DLD1 (cell line): ENCODE measurements around the gene COL2A1.
"Not testable (repeated sequence)": the region's sequence is repeated elsewhere in the genome, so short reads cannot be mapped to it uniquely, and the experiment has no call there.

Source experiments
- in situ Hi-C: cut with HindIII; loops from 2 replicates; pipeline ENCODE4 v1.10.0; 2017; ENCODE audit warnings: low sequenced_read_pairs

COL2A1 gene

DNA sequence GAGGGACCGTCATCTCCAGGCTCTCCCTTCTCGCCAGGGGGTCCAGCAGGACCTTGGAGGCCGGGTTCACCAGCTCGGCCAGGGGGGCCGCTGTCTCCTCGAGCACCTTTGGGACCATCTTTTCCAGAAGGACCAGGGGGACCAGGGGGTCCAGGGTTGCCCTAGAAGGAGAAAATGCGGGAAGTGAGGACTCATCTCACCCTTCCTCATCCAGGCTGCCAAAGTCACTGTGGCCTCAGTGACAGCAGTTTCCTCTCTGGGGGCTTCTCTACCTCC, 25.7 kb downstream of the COL2A1 start:
- in situ Hi-C loops = no loop called here

DNA sequence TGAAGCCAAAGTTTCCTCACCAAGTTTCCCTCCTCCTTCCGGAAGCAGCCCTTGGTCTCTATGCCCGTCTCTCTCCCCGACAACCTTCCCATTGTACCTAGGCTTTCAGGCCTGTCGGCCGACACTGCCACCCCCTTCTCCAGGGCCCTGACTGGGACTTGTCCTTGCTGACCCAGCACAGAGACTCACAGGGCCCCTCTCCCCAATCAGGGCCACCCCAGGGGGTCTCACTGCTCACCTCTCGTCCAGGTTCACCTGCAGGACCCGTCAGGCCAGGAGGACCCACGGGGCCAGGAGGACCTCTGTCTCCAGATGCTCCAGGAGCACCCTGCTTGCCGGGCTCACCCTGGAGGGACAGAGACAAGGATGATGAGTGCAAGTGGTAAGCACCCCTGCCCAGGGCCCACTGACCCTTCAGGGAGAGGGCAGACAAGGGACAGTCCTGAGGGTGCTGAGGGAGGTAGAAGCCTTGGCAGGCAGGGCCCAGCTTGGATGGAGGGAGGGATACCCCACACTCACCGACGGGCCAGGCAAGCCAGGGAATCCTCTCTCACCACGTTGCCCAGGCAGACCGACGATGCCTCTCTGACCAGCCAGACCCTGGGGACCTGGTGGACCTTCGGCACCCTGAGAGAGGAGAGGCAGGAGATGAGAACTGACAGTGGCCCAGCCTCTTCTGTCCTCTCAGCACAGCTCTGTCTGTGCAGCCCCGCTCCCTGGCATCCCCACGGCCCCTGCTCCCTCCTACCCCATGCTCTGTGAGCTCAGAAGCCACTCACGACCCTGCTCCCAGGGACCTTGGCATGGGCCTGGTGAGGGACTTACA, 26.3 kb downstream of the COL2A1 start:
- in situ Hi-C loops = no loop called here

DNA sequence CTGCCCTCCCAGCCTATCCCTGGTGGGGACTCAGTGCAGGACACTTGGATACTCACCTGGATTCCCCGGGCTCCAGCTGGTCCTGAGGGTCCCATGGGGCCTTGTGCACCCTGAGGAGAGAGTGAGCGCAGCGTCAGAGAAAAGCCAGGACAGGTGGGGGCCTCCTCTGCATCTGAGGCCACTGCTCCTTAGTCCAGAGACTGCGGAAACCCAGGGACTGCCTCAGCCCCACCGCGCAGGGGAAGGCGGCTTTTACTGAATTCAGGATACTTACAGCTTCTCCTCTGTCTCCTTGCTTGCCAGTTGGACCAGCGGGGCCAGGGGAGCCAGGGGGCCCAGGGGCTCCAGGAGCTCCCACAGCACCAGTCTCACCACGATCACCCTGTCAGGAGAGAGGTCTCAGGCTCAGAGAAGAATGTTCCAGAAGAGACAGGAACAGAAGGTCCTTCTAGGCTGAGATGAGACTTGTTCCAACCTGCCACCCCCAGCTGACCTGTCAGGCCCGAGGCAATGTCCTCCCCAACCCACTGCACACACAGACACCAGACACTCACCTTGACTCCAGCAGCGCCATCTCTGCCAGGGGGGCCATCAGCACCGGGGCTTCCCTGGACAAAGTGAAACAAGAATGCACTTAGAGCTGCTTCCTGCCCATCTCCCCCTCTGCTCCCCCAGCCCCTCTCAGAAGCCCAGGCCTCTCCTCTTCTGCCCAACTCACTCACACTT, 27.1 kb downstream of the COL2A1 start:
- in situ Hi-C loops = no loop called here

DNA sequence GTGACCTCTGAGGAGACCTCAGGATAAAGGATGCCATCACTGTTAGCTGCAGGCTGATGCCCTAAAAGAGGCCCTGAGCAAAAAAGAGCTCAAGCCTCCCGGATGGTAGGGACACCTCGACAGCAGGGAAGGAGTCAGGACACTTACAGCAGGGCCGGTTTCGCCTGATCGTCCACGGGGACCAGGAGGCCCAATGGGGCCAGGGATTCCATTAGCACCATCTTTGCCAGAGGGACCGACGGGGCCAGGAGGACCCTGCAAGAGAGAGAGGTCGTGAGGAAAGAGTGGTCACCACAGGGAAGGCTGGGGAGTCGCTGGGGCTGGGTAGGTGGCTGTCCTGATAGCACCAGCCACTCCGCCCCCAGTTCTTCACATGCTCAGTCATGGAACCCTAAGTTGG, 28.5 kb downstream of the COL2A1 start:
- in situ Hi-C loops = no loop called here

DNA sequence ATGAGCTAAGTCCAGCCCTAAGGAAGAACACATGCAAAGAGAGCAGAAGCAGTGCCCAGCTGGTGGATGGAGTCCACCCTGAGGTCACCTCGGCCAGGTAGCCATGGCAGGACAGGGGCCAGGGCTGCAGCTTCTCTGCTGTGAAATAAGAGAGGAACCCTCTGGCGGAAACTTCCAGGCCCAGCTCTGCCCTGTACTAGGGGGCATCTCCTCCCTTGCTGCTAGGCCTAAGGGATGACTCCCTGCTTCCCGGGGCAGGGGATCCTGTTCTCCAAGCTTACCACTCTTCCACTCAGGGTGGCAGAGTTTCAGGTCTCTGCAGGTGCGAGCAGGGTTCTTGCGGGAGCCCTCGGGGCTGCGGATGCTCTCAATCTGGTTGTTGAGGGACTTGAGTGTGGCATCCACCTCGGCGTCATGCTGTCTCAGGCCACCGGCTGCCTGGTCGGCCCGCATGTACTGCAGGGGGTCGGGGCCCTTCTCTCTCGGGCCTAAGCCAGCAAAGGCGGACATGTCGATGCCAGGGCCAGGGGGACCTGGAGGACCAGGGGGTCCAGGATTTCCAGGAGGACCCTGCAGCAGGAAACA, 29.1 kb downstream of the COL2A1 start:
- in situ Hi-C loops = no loop called here

DNA sequence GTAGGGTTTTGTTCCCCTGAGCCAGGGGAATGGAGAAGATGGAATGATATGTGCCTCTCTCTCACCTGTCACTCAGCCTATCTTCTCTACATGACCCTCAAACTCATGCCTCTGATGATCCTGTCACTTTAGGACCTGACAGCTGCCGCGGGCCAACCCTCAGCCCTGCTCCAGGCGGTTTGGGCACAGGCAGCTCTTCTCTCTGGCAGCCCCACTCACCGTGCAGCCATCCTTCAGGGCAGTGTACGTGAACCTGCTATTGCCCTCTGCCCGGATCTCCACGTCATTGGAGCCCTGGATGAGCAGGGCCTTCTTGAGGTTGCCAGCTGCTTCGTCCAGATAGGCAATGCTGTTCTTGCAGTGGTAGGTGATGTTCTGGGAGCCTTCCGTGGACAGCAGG, 30.4 kb downstream of the COL2A1 start:
- in situ Hi-C loops = no loop called here

DNA sequence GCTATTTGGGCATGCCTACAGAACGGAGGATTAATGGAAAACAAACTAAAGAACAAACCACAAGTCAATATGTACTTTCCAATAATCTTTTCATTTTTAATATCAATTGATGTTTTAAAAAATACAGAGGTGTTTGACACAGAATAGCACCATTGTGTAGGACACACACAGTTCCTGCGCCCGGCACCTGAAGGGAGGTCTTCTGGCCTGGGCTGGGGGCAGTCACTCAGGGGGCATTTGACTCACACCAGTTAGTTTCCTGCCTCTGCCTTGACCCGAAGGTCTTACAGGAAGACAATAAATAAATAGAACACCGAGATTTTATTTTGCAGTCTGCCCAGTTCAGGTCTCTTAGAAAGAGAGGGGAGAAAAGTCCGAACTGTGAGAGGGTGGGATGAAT, 31.4 kb downstream of the COL2A1 start:
- in situ Hi-C loops = no loop called here

DNA sequence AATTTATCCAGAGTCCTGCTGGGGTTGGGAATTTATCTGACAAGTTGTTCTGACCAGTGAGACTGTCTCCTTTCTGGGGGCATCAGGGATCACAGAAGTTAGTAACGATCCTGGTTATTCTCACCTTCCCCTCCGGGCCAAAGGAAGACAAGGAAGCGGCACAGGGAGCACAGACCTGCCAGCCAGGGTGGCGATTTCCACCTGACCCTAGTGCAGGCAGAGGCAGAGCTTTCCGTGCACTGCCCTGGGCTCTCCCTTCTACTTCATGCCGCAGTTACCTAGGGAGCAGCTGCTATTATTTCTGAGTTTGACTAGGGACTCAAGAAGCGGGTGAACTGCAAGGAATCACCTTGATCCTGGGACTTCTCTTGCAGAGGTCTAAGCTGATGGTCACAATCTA, 33.4 kb downstream of the COL2A1 start:
- in situ Hi-C loops = no loop called here

DNA sequence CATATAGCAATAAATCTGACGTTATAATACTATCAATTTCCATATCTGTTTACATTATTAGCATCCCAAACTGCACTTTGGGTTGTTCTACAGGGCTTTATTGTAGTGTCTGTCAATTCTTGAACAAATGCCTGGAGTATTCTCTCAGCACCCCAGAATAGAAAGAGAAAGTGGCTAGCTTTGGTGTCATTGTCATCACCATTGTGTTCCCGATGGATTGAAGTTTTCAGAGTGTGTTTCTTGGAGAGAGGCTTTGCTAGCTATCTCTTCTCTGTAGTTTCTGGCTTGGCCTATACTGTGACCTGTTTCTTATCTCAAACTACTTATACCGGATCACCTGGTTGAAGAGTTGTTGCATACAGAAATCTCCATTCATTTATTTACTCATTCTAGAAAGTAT, 34.4 kb downstream of the COL2A1 start:
- in situ Hi-C loops = no loop called here

DNA sequence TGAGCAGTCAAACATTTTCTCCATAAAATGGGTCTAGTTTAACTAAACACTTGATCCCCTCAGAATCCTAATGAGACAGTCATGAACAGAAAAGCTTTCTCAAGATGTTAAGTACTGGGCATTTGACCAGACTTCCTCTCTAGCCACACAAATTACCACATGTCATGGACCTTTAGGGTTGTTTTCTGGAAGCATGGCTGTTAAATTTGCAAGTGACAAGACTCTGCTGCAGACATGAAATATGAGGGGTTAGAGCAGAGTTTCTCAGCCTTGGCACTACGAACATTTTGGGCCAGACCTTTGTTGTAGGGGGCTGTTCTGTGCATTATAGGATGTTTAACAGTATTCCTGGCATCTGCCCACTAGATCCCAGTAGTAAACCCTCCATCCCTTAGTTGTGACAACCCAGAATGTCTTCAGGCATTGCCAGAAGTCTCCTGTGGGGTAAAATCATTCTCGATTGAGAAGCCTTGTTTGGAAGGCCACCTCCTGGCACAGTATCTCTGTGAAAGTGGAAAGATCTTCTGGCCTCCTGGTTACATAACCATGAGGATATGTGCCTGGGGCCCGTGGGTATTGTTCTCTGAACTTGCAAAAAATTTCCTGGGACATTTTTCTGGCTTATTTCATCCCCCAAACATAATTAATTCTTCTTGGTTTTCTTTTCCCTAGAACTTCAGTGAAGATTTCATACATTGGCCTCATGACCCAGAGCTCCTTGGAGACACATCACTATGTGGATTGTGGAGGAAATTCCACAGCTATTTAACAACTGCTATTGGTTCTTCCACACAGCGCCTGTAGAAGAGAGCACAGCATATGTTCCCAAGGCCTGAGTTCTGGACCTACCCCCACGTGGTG, 36.6 kb downstream of the COL2A1 start:
- in situ Hi-C loops = no loop called here

DNA sequence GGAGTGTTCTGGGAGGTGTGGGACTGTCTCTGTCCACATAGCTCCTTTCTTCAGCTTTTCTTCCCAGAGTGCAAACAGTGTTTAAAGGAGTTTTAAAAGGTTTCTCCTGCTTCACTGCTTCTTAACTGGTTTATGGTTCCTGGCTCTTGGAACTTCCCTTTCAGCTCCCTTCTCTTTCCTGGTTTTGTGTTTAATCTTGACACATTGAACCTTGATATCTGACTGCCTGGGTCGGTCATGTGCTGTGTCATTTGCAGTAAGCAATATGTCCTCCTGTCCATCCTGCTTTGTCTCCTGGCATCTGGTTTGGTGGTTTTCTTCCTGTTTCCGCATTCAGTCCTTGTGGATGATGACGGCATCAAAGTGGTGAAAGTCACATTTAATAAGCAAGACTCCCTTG, 38.7 kb downstream of the COL2A1 start:
- in situ Hi-C loops = no loop called here

DNA sequence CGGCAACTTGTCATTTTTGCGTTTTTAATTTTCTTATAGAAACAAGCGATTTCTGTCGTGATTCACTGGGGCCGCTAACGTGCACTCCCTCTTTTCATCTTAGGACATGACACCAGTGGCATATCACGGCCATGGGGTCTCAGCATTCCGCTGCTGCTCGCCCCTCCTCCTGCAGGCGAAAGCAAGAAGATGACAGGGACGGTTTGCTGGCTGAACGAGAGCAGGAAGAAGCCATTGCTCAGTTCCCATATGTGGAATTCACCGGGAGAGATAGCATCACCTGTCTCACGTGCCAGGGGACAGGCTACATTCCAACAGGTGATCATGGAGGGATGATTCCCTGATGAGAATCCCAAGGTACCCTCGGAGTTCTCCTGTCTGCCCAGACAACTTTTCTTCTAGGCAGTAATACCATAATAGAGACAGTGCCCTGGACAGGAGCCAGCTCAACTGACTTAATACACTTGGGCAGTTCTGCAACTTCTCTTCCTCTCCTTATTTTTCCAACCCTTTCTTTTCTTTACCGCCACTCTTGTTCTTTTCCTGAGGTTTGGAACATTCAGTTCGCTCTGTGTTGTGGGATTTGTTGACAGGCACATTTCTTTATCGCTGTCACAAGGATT, 40.1 kb downstream of the COL2A1 start:
- in situ Hi-C loops = no loop called here

DNA sequence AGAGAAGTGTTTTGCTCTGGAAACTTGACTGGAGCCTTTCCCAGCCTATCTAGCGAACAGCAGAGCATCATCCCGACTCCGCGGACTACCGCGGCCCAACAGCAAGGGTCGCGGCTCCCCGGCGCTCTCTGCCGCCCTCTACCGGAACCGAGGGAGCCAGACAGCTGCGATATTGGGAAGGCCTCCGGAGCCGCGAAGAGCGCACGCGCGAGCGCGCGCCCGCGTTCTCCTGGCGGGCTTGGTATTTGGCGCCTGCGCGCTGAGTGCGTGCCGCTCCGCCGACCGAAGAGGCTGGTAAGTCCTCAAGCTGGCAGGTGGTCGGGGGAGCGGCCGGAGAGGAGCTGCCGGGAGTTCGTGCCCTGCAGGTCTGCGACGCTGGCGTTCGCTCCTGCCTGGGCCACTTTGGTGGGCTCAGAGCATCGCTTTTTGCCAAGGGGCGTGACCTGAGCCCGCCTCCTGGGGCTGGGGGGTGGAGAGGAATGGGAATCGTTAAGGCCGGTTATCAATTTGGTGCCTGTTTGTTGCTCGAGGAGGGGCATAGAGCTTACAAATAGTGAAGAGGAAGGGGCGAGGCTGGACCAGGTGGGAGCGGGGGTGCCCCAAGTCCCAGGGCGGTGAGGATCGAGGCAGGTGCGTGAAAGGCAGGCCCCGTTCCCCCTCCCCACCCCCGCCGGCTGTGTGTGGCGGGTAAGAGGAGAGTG, 40.8 kb downstream of the COL2A1 start, which contains the start of gene TMEM106C:
TMEM106C (plus strand) TSS at position 257 of the 701 bp plus-strand sequence. CDS start 641 bp downstream, outside the sequence.
- in situ Hi-C loops = no loop called here

DNA sequence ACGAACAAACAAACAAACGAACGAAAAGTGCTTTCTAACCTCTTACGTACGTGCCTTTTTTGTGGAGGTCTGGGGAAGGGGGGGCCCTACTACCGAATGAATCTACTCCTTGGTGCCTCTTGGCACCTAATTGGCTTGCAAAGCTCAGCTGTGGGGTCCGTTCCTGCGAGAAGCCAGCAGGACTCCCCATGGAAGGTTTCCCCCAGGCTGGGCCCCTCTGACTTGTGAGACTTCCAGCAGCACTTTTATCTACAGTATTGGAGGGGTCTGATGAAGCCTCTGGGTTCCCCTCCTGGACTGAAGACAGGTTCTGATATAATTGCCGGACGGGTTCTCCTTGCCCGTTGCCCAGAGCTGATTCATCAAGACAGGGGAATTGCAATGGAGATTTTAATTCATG, 42.1 kb downstream of the COL2A1 start:
- in situ Hi-C loops = no loop called here

DNA sequence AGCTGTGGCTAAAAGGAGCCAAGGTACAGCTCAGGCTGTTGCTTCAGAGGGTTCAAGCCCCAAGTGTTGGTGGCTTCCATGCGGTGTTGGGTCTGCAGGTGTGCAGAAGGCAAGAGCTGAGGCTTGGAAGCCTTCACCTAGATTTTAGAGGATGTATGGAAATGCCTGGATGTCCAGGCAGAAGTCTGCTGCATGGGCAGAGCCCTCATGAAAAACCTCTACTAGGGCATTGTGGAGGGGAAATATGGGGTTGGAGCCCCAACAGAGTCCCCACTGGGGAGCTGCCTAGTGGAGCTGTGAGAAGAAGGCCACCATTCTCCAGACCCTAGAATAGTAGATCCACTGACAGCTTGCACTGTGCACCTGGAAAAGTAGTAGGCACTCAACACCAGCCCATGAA, 46.6 kb downstream of the COL2A1 start:
- in situ Hi-C loops = not testable (repeated sequence)

DNA sequence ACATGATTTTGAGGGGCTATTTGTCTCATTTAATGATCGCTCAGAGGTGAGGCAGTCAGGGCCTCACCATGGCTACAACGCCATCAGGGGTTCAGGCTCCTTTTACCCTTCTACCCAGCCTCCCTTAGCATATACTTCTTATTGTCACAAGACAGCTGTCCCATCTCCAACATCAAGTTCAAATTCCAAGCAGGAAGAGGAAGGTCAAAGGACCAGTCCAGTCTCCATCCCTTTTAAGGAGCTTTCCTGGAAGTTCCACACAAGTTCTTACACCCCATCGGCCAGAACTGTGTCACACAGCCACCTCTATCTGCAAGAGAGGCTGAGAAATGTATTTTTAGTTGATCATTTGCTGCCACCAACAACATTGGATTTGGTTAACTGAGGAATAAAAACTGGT, 49.2 kb downstream of the COL2A1 start:
- in situ Hi-C loops = no loop called here

DNA sequence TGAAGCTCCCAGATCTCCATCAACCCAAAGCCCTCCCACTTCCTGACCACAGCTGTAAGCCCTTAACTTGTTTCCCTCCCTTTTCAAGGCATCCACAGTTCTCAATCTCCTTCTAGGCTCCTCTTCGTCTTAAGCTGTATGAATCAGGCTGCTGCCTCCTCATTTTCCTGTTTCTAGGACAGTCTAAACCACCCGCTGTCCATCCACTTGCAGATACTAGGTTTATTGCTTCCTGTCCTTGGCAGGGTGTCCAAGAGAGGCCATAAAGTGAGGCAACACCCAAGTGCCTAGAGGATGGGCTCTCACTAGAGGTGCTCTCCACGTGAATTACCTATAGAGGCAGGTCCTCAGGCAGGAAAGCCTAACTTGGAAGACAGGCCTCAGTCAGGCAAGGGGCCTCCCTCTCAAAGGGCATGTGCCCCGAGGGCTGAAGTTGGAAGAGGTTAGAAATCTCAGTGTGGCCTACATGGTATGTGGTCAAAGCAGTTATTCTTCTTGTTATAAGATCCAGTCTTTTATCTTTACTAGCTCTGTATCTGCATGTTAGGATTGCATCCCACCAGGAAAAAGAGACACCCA, 49.7 kb downstream of the COL2A1 start:
- in situ Hi-C loops = no loop called here

DNA sequence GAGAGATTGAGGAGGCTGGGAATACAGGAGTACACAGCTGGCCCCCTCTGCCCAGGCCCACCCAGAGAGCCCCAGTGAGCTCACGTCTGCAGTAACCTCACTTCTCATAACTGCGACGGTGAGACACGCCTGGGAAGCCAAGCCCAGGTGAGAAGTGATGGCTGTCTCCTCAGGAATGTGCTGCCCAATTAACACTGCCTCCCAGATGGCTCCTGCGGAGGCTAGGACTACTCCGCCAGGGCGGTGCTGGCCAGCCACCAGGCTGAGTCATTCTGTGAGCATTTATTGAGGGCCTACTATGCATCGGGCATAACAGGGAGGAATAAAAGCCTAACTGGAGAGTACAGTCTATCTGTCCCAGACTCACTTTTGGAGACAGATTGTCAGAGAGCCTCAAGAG, 50.2 kb downstream of the COL2A1 start:
- in situ Hi-C loops = no loop called here

DNA sequence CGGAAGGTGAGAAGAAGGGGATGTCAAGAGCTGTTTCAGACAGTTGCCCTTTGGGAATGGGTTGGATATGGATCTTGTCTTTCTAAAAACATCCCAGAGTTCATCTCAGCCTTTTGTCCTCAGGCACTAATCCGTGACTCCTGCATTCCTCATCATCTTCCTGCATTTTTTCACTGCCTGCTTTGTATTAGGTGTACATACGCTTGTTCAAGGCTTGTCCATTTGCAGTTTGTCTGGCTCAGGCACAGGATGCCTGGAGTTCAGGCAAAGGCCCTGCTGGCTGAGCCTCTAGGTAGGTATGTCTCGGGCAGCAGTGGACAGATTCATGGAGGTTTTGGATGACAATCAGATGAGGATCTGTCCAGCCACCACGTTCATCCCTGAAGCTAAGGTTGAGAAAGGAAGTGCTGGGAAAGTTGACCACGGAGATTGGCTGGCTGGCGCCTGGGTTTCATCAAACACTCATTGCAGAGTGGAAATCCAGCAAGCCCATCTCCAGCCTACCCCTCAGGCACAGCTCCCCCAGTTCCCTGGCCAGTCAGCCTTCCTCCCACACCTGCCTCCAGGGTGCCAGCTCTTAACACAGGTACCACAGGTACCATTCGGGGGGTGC, 53.3 kb downstream of the COL2A1 start:
- in situ Hi-C loops = no loop called here
